Left kidney (tissue), 2 donors: Measurements from ENCODE around the gene PREPL. TPM values are rescaled to one million over a fixed set of nuclear protein-coding genes. Genes with fewer than 3 reads are reported as not detected.
"Not testable (repeated sequence)": the region's sequence is repeated elsewhere in the genome, so short reads cannot be mapped to it uniquely, and the experiment has no call there.

Source experiments
- DNase-seq: peaks from one replicate; pipeline ENCODE4 v3.0.0-alpha.2; 2013
- polyA plus RNA-seq: library from polyadenylated mRNA; unstranded; fragments of 120-200 nt; gene quantifications from one replicate; pipeline ENCODE4 v1.2.1, GENCODE V29; 2013; ENCODE audit not compliant: insufficient read length

PREPL gene
- polyA plus RNA-seq, 1 donor, result 159 TPM

GRCh38 chr2:44351088-44351487 lies 10.2 kb downstream of the PREPL start:
- no peak for DNase-seq

- DNase-seq, result no peak
Observed at GRCh38 chr2:44349506-44349905, 11.8 kb downstream of the PREPL start.

GRCh38 chr2:44348400-44348799 lies 12.9 kb downstream of the PREPL start:
- DNase-seq, result no peak

- no peak for DNase-seq
Observed at GRCh38 chr2:44347526-44347925, 13.8 kb downstream of the PREPL start.

GRCh38 chr2:44342854-44343253 lies 18.4 kb downstream of the PREPL start:
- DNase-seq, result no peak

- DNase-seq, result no peak
Observed at GRCh38 chr2:44335806-44336538, 25.3 kb downstream of the PREPL start.

GRCh38 chr2:44333994-44334393 lies 27.3 kb downstream of the PREPL start:
- no peak for DNase-seq

GRCh38 chr2:44330801-44331200 lies 30.5 kb downstream of the PREPL start:
- DNase-seq, result no peak

GRCh38 chr2:44329343-44329742 lies 32.0 kb downstream of the PREPL start:
- no peak for DNase-seq

- DNase-seq, result no peak
Observed at GRCh38 chr2:44328750-44329149, 32.5 kb downstream of the PREPL start.

GRCh38 chr2:44326548-44327264 lies 34.6 kb downstream of the PREPL start:
- no peak for DNase-seq

GRCh38 chr2:44325897-44326296 lies 35.4 kb downstream of the PREPL start:
- no peak for DNase-seq

GRCh38 chr2:44324971-44325426 lies 36.3 kb downstream of the PREPL start:
- DNase-seq, result no peak

GRCh38 chr2:44321360-44321759 lies 39.9 kb downstream of the PREPL start:
- no peak for DNase-seq

GRCh38 chr2:44320832-44321231 lies 40.5 kb downstream of the PREPL start:
- DNase-seq, result no peak

GRCh38 chr2:44315945-44316344 lies 45.3 kb downstream of the PREPL start:
- no peak for DNase-seq

GRCh38 chr2:44314362-44314761 lies 46.9 kb downstream of the PREPL start:
- DNase-seq, result no peak

- no peak for DNase-seq
Observed at GRCh38 chr2:44310287-44310686, 51.0 kb downstream of the PREPL start.

GRCh38 chr2:44305882-44306281 lies 55.4 kb downstream of the PREPL start:
- no peak for DNase-seq

GRCh38 chr2:44304258-44304657 lies 57.0 kb downstream of the PREPL start:
- no peak for DNase-seq

GRCh38 chr2:44303766-44304165 lies 57.5 kb downstream of the PREPL start:
- DNase-seq, result not testable (repeated sequence)

GRCh38 chr2:44301111-44301510 lies 60.2 kb downstream of the PREPL start:
- DNase-seq, result no peak

- no peak for DNase-seq
Observed at GRCh38 chr2:44299635-44300034, 61.7 kb downstream of the PREPL start.

GRCh38 chr2:44297431-44297830 lies 63.9 kb downstream of the PREPL start:
- no peak for DNase-seq
